ENCODE data around the gene EFNB2.

DNA sequence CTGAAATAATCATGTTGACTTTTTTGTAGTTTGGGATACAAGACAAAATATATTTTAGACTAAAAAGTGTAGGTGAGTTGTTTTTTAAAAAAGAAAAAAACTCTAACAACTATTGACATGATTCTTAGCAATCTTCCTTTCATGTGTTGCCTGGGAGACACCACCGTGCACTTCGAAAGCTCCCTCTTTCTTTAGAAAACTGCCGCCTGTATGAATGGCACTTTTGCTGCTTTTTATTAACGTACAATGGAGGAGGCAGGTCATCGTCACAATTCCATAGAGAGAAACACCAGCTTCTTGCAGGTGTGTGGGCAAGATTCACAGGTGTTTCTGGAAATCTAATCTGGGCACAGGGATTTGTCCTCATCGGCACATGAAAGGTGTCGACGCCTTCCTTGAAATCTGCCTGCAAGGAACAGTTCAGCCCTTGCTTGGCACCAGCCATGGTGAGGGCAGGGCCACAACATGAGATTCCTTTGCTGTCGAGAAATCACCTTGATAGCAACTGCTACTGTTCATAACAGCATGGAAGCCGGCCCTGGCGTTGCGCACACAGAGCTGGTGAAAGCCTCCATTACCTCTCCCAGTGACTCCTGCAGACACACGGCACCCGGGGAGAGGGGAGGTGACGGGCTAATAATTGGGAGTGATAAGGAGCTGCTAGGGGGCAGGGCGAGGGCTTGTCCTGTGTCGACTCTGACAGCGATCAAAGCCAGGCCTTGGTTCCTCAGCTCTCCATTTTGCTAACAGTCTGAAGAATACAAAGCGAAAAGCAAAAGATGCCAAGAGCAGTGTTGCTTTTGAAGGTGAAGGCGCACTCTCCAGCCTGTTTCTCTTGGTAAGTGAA, 66.5 kb downstream of the EFNB2 start:
- TF ChIP-seq, protein P1, sequence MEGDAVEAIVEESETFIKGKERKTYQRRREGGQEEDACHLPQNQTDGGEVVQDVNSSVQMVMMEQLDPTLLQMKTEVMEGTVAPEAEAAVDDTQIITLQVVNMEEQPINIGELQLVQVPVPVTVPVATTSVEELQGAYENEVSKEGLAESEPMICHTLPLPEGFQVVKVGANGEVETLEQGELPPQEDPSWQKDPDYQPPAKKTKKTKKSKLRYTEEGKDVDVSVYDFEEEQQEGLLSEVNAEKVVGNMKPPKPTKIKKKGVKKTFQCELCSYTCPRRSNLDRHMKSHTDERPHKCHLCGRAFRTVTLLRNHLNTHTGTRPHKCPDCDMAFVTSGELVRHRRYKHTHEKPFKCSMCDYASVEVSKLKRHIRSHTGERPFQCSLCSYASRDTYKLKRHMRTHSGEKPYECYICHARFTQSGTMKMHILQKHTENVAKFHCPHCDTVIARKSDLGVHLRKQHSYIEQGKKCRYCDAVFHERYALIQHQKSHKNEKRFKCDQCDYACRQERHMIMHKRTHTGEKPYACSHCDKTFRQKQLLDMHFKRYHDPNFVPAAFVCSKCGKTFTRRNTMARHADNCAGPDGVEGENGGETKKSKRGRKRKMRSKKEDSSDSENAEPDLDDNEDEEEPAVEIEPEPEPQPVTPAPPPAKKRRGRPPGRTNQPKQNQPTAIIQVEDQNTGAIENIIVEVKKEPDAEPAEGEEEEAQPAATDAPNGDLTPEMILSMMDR (IDR thresholded peaks at IDR 0.05; ENCODE audit: low read depth, low read length, poor library complexity, severe bottlenecking) = no peak
- no peak for TF ChIP-seq EZH2phosphoT487 (IDR thresholded peaks at IDR 0.05; ENCODE audit: borderline replicate concordance, low read length)
